Endodermal cell (in vitro differentiated cells): Measurements from ENCODE around the gene PSMB8. TPM values are rescaled to one million over a fixed set of nuclear protein-coding genes. Genes with fewer than 3 reads are reported as not detected.

Experiments
- DNase-seq: peaks from one replicate; pipeline ENCODE4 v3.0.0-alpha.2; 2017
- H3K27ac ChIP-seq: 2 replicates; pipeline ENCODE4 v1.5.1; 2013; ENCODE audit warnings: mild to moderate bottlenecking, low read depth, low read length, moderate library complexity
- H3K27me3 ChIP-seq: 2 replicates; pipeline ENCODE4 v1.6.1; 2013; ENCODE audit warnings: mild to moderate bottlenecking, low read length, moderate library complexity; ENCODE audit not compliant: insufficient read depth, control insufficient read depth, poor library complexity, severe bottlenecking
- H3K36me3 ChIP-seq: 2 replicates; pipeline ENCODE4 v1.7.0; 2013; ENCODE audit warnings: mild to moderate bottlenecking, low read length, moderate library complexity; ENCODE audit not compliant: control insufficient read depth, insufficient read depth
- H3K4me1 ChIP-seq: one replicate; pipeline ENCODE4 v1.7.0; 2013; ENCODE audit warnings: low read length; ENCODE audit not compliant: control insufficient read depth, insufficient read depth
- H3K4me3 ChIP-seq: 2 replicates; pipeline ENCODE4 v1.5.1; 2013; ENCODE audit warnings: mild to moderate bottlenecking, low read length, moderate library complexity
- H3K9ac ChIP-seq: 2 replicates; pipeline ENCODE4 v1.6.1; 2013; ENCODE audit warnings: mild to moderate bottlenecking, low read length, moderate library complexity; ENCODE audit not compliant: poor library complexity, severe bottlenecking; ENCODE audit errors: extremely low read depth
- H3K9me3 ChIP-seq: 2 replicates; pipeline ENCODE4 v1.6.1; 2013; ENCODE audit warnings: mild to moderate bottlenecking, low read length, moderate library complexity; ENCODE audit not compliant: control insufficient read depth
- H3K27ac Mint-ChIP-seq: 2 replicates; pipeline ENCODE4 v1.8.0; 2020; ENCODE audit warnings: mixed read lengths
- H3K27me3 Mint-ChIP-seq: 2 replicates; pipeline ENCODE4 v1.8.0; 2021; ENCODE audit warnings: mild to moderate bottlenecking, mixed read lengths; ENCODE audit not compliant: insufficient read depth
- H3K36me3 Mint-ChIP-seq: 2 replicates; pipeline ENCODE4 v1.8.0; 2020; ENCODE audit warnings: low read depth, mixed read lengths
- H3K4me1 Mint-ChIP-seq: 2 replicates; pipeline ENCODE4 v1.8.0; 2020; ENCODE audit warnings: mixed read lengths
- H3K4me3 Mint-ChIP-seq: 2 replicates; pipeline ENCODE4 v1.8.0; 2020; ENCODE audit warnings: mild to moderate bottlenecking, moderate library complexity, mixed read lengths
- H3K9me3 Mint-ChIP-seq: 2 replicates; pipeline ENCODE4 v1.8.0; 2020; ENCODE audit warnings: mild to moderate bottlenecking, mixed read lengths
- CTCF ChIP-seq: fragments of 200-600 bp; sonication (generic); conservative IDR thresholded peaks from 2 replicates; pipeline ENCODE4 v1.5.0; 2021; ENCODE audit warnings: antibody characterized with exemption, mild to moderate bottlenecking
- WGBS, 2 experiments: methylation state at CpG; one replicate each; pipeline versions ENCODE4 v1.1.5 to v1.1.7; 2013; ENCODE audit warnings: missing lambda C conversion rate in 2 of 2, mixed read lengths in 1 of 2; ENCODE audit not compliant: insufficient coverage in 1 of 2, insufficient read length in 1 of 2; 5-methylcytosine and 5-hydroxymethylcytosine counted together
- total RNA-seq, 2 donors: library from RNA; stranded (reverse); fragmentation: NEBNext Ultra II Directional in 1 of 2; extraction: Animal tissue kit (Norgen Biotek cat#: 25700) in 1 of 2; gene quantifications; 2 replicates in 1 of 2; 3 replicates in 1 of 2; pipeline ENCODE4 v1.2.1, GENCODE V29; 2021

The PSMB8 gene
- total RNA-seq, 2 donors from 2014 or later, result 0.93 to 3.1 TPM

- Histone ChIP-seq H3K36me3 (no peaks in the 10 kb centered on the region), H3K27me3 (peaks cover 49% of the 10 kb centered on the region), H3K4me1 (no peaks in the 10 kb centered on the region), H3K9me3 (no peaks in the 10 kb centered on the region), H3K27ac (no peak overlapping the region), H3K9ac (no peak overlapping the region), H3K4me3 (no peak overlapping the region)
- Mint-ChIP-seq H3K36me3 (no peaks in the 10 kb centered on the region), H3K27ac (no peak overlapping the region), H3K27me3 (peaks cover 40% of the 10 kb centered on the region), H3K4me1 (no peaks in the 10 kb centered on the region), H3K9me3 (peaks cover 3% of the 10 kb centered on the region), H3K4me3 (no peak overlapping the region)
- no peak for TF ChIP-seq CTCF
- 68 to 76% methylated on average over 6 to 8 of the region's 8 CpGs for WGBS, 2 experiments
- DNase-seq, result no peak
These were observed 23.9 kb upstream of the PSMB8 start for GRCh38 chr6:32867554-32868256.

- Mint-ChIP-seq H3K9me3 (no peaks in the 10 kb centered on the region), H3K27me3 (peaks cover 38% of the 10 kb centered on the region), H3K36me3 (no peaks in the 10 kb centered on the region), H3K4me1 (no peaks in the 10 kb centered on the region), H3K4me3 (no peak overlapping the region), H3K27ac (no peak overlapping the region)
- H3K9me3 ChIP-seq, result no peaks in the 10 kb centered on the region
- 63 to 79% methylated on average over 1 to 3 of the region's 3 CpGs for WGBS, 2 experiments
- no peak for TF ChIP-seq CTCF
- H3K9ac ChIP-seq, result no peak overlapping the region
- no peak overlapping the region for H3K27ac ChIP-seq
- no peak for DNase-seq
- no peaks in the 10 kb centered on the region for H3K4me1 ChIP-seq
- H3K27me3 ChIP-seq, result peaks cover 49% of the 10 kb centered on the region
- H3K4me3 ChIP-seq, result no peak overlapping the region
- no peaks in the 10 kb centered on the region for H3K36me3 ChIP-seq
These were observed 23.2 kb upstream of the PSMB8 start for GRCh38 chr6:32867022-32867477.

GRCh38 chr6:32865724-32866443 lies 22.0 kb upstream of the PSMB8 start:
- H3K9me3 ChIP-seq, result no peaks in the 10 kb centered on the region
- H3K4me1 Mint-ChIP-seq, result peaks cover 1% of the 10 kb centered on the region
- H3K36me3 ChIP-seq, result no peaks in the 10 kb centered on the region
- no peak overlapping the region for H3K4me3 ChIP-seq
- peaks cover 45% of the 10 kb centered on the region for H3K27me3 ChIP-seq
- no peaks in the 10 kb centered on the region for H3K4me1 ChIP-seq
- H3K27ac Mint-ChIP-seq, result no peak overlapping the region
- H3K9ac ChIP-seq, result no peak overlapping the region
- no peak overlapping the region for H3K27ac ChIP-seq
- no peaks in the 10 kb centered on the region for H3K9me3 Mint-ChIP-seq
- no peak overlapping the region for H3K4me3 Mint-ChIP-seq
- no peak for DNase-seq
- TF ChIP-seq CTCF, result no peak
- peaks cover 29% of the 10 kb centered on the region for H3K27me3 Mint-ChIP-seq
- 77 to 82% methylated on average over 8 to 10 of the region's 10 CpGs for WGBS, 2 experiments
- no peaks in the 10 kb centered on the region for H3K36me3 Mint-ChIP-seq
